ENCODE measurements around the gene ZNF470.

Gene ZNF470

DNA sequence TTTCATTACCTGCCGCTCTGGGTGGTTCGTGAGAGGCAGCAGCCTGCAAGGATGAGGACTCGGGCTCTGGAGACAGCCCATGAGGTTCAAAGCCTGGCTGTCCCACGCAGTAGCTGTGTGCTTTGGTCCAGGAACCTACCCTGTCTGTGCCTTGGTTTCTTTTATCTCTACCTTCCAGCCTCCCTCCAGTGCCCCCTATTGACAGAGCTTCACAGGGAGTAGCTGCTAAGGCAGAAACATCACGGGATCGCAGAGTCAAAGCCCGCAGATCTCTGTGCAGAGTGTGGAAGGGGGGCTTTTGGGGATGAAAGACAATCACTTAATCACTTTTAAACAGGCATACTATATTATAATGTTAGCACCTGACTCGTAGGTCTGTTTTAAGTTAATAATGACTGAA is 44.0 kb downstream of the ZNF470 start:
- no peak for DNase-seq

DNA sequence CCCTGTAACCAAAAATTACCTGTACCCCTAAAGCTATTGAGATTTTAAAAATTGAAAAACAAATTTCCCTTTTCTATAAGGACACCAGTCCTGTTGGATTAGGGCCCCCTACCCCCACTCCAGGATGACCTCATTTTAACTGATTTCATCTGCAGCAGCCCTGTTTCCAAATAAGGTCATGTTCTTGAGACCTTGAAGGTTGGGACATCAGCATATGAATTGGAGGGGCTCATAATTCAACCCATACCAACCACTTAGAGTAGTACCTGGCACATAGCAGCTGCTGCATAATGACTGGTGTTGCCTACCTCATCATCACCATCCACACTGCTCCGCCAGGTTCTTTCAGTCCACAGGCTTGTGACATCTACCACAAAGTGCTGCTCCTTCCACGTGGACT is 45.5 kb downstream of the ZNF470 start:
- no peak for DNase-seq

DNA sequence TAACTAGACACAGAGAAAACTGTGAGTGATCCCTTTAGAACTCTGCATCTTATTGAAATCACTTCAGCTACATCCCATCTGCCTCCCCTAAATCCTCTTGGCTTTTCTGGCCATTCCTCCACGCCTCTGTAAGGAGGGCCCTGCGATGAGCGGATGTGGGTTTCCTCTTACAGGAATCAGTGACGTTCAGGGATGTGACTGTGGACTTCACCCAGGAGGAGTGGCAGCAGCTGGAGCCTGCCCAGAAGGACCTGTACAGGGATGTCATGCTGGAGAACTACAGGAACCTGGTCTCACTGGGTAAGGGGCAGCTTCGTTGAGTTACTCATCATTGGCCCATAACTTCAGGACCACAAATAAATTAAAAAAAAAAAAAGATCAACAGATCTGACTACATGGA is 46.4 kb downstream of the ZNF470 start:
- no peak for DNase-seq

DNA sequence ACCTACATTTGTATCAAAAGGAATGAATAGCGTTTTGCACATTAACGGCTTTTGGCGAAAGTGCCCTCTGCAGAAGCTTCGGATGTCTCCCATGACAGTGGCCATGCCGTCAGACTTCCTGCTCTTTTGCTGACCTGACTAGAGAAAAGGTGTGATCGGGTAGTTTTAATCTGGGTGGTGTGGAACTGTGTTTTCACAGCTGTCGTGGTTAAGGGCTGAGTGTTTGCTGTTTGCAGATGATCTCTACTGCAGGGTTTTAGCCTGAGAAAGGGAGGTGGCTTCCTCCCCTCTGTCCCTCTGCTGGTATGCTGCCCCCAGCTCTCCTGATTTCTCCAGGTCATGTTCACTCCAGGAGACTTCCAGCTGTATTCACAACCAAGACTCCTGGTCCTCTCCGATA is 50.3 kb downstream of the ZNF470 start:
- no peak for DNase-seq

DNA sequence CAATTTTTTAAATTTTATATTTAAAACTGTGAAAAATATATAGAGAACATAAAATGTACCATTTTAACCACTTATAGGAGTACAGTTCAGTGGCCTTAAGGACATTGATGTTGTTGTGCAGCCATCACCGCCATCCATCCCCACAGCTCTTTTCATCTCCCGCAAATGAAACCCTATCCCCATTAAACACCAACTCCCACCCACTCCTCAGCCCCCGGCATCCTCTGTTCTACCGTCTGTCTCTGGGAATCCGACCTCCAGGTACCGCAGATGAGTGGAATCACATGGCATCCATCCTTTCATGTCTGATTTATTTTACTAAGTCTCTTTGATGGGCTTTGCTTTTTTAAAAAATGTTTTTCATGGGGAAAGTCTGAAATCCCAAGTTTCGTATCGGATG is 51.9 kb downstream of the ZNF470 start:
- DNase-seq: no peak

DNA sequence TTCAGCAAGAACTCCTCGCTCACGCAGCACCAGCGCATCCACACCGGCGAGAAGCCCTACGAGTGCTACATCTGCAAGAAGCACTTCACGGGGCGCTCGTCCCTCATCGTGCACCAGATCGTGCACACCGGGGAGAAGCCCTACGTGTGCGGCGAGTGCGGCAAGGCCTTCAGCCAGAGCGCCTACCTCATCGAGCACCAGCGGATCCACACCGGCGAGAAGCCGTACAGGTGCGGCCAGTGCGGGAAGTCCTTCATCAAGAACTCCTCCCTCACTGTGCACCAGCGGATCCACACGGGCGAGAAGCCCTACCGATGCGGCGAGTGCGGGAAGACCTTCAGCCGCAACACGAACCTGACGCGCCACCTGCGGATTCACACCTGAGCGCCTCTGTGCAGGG is 55.1 kb downstream of the ZNF470 start:
- no peak for DNase-seq

DNA sequence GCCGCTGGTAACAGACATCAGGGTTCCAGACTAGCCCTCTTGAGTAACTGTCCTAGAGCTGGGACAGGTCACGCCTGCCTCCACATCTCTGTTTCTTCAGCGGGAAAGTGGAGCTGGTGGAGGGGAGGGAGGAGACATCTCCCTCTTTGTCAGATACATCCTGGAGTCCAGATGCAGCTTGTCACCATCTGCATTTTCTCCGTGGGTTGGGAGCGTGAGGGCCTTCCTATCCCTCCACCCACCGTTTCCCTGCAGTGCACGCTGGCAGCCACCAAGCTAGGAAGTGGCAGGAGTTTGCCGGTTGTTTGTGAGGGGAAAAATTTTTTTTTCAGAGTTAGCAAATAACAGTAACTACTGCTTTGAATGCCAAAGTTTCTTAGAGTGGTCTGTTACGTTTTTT is 55.7 kb downstream of the ZNF470 start:
- no peak for DNase-seq

DNA sequence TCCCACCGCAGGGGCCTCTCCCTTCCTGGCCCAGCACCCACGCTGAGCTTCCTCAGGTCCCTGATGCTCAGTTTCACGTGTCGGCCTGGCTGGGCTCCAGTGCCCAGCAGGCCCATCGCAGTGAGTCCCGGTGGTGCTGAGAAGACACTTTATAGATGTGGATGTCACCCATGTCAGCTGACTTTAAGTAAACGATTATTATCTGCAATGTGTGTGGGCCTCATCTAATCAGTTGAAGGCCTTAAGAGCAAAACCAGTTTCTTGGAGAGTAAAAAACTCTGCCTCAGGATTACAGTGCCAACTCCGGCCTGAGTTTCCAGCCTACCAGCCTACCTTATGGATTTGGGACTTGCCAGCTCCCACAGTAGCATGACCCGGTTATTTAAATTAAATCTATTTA is 58.4 kb downstream of the ZNF470 start:
- no peak for DNase-seq

DNA sequence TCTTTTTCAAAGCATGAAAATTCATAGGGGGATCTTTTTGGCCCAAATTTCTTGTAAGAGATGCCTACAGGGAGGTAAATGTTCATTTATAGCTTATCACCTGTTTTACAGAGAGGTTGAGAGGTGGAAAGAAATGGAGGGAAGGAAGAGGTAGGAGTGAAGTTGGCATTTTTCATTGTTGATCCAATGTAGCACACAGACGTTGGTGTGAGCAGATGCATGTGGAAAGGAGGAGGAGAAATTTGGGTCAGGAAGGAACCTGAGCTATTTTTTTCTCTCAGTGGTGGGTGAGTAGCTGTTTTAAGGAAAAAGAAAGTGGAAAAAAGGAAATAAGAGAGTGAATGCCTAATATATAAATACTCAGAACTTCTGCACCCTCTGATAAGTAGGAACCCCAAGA is 65.8 kb downstream of the ZNF470 start:
- no peak for DNase-seq

DNA sequence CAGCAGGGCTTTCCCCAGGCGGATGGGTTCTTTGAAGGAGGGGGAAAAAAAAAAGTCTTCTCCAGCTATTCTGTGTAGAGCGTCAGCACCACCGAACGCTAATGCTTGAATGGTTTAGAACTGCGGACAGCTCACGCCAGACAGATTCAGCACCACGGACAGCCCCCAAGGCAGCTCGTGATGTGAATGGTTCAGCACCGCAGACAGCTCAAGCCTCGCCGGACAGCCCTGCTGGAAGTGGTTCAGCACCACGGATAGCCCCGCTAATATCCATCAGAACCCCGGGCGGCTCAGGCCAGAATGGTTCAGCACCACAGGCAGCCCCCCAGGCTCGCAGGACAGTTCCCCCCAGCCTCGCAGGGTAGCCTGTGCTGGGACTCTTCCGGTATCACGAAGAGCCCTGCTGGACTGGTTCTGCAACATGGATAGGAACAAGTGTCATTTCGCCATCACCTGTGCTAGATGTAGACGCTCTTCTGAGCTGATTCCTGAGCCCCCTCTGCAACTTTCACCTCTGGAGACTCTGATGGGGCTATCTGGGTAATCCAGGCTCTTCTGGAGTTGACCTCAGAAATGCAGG is 70.8 kb downstream of the ZNF470 start:
- DNase-seq: no peak

All from NCI-H2107 (cell line).